SHP77 treated with DMSO at 0.1 percent for 48 hours (cell line): Measurements from ENCODE around the gene TMEM184C.

Experiments used
- DNase-seq: peaks from one replicate; lab custom pipeline; 2025; lab: John Stamatoyannopoulos, UW

The TMEM184C gene

DNA sequence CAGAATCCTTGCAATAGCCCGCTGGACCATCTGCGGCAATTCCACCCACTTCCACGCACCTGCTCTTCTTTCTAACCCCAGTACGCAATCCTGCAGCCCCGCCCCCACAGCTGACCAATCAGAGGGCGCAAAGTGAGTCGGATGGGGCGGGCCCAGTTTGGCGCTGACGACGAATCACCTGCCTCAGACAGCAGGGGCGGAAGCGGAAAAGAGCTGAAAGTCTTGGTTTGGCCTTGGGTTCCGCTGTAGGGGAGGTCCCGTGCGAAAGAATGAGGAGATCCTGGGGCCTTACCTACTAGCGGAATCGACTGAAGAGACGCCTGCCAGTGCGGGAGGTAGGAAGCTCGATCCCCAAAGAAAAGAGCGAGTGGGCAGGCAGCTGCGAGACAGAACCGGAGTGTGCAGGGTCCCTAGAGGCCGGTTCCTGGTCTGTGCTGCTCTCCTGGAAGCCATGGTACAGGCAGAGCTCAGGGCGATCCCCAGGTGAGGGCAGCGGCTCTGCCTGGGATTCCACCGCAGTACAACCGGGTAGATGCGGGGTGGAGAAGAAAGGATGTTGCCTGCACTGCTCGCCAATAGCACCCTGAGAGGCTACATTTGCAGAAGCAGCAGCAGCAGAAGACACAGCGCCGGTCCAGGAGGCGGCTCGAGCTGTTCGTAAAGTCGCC, at the start of gene TMEM184C:
Gene TMEM184C, plus strand, starts transcription at position 225 of the 668 bp plus-strand sequence. CDS start 560 bp downstream, outside the sequence.
- peak; percentile 88 for DNase-seq

- no peak for DNase-seq
Measured at GRCh38 chr4:147570616-147571015, 46.6 kb upstream of the TMEM184C start.

- DNase-seq: no peak
Measured at GRCh38 chr4:147571036-147571770, 46.0 kb upstream of the TMEM184C start.

GRCh38 chr4:147576084-147576483, 41.1 kb upstream of the TMEM184C start:
- no peak for DNase-seq

DNA sequence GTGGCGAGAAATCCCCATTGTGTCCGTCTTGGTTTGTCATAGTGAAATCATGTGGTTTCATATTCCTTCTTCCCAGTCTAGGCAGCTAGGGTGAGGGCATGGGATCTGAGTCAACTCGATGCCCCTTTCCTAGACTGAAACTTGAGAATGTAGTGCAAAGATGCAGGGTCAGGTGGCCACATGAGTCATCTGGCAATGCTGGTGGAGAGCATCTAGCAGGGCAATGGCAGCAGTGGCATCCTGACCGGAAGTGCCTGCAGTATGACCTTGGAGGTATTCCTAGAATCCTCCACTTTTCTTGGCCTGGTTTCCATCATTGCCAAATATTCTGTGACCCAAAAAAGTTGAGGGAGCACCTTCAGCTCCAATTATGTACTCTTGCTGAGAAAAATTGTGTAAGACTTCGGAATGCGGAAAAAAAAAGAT, 39.1 kb upstream of the TMEM184C start:
- no peak for DNase-seq

DNA sequence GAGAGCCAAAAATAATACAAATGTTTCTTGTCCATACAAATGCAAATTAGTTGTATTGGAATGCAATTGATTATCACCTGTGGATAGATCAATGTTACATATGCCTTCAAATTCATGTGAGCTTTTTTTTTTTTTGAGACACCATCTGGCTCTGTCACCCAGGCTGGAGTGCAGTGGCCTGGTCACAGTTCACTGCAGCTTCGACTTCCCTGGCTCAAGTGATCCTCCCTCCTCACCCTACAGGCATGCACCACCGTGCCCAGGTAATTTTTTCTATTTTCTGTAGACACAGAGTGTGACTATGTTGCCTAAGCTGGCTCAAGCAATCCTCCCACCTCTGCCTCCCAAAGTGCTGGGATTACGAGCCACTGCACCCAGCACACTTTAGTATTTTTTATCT, 38.6 kb upstream of the TMEM184C start:
- no peak for DNase-seq

DNA sequence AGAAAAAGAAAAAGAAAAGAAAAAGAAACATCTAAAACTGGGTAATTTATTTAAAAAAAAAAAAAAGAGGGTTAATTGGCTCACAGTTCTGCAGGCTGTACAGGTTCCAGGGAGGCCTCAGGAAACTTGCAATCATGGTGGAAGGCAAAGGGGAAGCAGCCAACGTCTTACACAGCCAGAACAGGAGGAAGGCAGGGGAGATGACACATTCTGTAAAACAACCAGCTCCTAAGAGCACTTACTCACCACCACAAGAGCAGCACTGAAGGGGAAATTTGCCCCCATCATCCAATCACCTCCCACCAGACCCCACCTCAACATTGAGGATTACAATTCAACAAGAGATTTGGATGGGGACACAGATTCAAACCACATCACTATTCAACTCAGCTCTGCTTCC, 36.8 kb upstream of the TMEM184C start:
- DNase-seq: no peak

- no peak for DNase-seq
Measured at GRCh38 chr4:147581606-147582350, 35.4 kb upstream of the TMEM184C start.

GRCh38 chr4:147582386-147583060, 34.7 kb upstream of the TMEM184C start:
- DNase-seq: no peak

- DNase-seq: no peak
Measured at GRCh38 chr4:147583876-147584275, 33.3 kb upstream of the TMEM184C start.

GRCh38 chr4:147586032-147586431, 31.2 kb upstream of the TMEM184C start:
- no peak for DNase-seq

- DNase-seq: no peak
Measured at GRCh38 chr4:147586637-147587036, 30.6 kb upstream of the TMEM184C start.

DNA sequence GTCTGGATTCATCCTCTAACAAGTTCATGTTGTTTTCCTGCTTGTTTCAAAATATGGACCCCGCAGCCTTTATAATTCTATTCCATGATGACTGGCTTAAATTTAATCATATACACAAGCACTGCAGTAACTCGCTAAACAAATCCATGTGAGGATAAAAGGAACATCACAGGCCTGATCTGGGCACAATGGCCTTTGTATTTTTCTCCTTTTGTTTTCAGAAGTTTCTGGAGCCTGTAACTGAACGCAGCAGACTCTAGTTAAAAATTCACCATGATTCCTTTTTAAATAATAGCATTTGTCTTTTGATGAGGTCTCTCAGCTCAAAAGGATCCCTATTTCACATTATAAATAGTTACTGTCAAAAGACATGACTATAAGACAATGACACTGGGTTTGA, 30.2 kb upstream of the TMEM184C start:
- no peak for DNase-seq

DNA sequence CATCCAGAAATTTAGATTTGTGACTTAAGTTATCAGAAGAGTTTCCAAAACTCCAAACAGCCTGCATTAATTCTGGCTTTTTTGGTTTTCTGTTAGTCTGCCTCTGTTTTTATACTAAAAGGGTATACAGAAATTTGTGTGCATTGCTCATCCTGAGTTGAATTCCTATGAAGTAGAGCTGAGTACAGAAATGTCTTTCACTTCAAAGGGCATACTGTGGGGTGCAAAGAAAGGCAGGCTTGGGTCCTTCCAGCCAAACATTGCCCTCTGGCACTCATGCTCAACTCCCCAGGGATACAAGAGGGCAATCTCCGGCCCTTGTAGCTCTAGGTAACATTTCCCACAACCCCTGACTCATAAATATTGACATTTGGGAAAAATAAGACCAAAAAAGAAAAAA, 27.6 kb upstream of the TMEM184C start:
- DNase-seq: no peak

- peak; percentile 8 for DNase-seq
Measured at GRCh38 chr4:147590249-147590920, 26.8 kb upstream of the TMEM184C start.

GRCh38 chr4:147591106-147591505, 26.1 kb upstream of the TMEM184C start:
- no peak for DNase-seq

DNA sequence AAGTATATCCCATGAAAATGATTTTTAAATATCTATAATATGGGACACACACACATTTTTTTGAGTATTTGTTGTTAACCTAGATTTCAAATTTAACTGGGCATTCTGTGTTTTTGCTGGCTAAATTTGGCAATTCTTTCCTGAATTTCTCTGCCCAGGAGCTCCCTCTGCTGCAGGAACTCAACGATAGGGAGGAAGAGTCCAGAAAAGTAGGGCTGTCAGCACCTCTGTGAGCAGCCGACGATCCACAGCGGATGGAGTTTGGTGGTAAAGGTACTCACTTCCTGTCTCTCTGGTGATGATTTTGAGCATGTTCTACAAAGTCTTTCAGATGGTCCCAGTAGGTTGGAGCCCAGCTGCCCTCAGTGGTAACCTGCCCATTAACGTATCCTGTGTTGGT, 23.1 kb upstream of the TMEM184C start:
- DNase-seq: no peak

- DNase-seq: no peak
Measured at GRCh38 chr4:147594578-147594977, 22.6 kb upstream of the TMEM184C start.

DNA sequence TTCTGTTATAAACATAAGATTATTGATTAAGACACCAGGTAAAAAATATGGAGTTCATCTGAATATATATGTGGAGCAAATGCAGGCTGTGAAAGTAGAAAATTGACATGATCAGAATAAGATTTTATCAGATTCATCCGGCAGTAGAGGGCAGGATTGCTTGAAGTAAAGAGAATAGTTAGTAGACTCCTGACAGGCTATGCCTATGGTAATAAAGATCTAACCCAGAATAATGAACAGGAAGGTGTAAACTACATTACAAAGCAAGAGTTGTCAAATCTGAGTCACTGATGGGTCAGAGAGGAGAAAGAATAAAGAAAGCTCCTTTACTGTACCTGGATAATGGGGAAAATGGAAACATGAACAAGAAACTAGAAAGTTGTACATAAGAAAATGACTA, 20.8 kb upstream of the TMEM184C start:
- DNase-seq: no peak

DNA sequence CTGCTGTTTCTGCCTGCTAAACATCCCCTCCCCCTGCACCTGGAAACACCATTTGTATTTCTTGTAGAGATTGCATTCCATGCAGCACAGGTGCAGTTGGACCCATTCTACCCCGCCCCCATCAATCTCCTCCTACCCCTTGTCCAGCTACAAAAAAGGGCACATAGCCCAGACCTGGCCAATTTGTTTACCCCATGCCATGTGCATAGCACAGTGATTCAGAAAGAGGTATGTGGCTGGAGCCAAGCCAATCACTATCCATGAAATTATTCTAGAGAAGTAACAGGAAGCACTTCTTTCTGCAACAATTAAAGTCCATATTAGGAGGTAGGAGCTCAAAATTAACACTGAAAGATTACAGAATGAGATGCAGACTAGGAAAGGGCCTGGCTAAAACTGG, 20.2 kb upstream of the TMEM184C start:
- no peak for DNase-seq

GRCh38 chr4:147597561-147597960, 19.6 kb upstream of the TMEM184C start:
- DNase-seq: no peak

DNA sequence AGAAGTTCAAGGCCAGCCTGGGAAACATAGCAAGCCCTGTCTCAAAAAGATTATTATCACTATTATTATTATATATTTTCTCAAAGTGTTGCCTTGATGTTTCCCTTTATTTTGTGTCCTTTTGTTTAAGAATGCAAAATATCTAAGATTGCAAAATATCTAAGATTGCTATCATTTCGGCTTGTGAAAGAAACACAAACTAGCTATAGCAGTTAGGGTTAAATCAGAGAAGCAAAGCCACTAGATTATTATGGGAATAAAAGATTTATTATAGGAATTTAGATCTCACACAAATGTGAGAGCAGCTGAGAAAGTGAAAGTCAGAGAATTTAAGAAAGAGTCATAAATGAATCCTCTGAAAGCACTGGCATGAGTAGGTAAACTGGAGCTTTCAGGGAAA, 18.0 kb upstream of the TMEM184C start:
- no peak for DNase-seq
